GM12801 (cell line): ENCODE measurements around the gene USP6NL.

Source experiments
- CTCF ChIP-seq: IDR thresholded peaks from one replicate; pipeline ENCODE4 v1.5.1; 2011; ENCODE audit warnings: control low read depth; ENCODE audit not compliant: insufficient read length; ENCODE audit errors: extremely low read depth

Gene USP6NL

GRCh38 chr10:11472158-11472753 is 139.2 kb downstream of the USP6NL start:
- no peak for TF ChIP-seq CTCF

- TF ChIP-seq CTCF: no peak
Measured at GRCh38 chr10:11469575-11470391, 141.7 kb downstream of the USP6NL start.

- no peak for TF ChIP-seq CTCF
Measured at GRCh38 chr10:11468126-11468742, 143.2 kb downstream of the USP6NL start.

- no peak for TF ChIP-seq CTCF
Measured at GRCh38 chr10:11465406-11465805, 146.0 kb downstream of the USP6NL start.

GRCh38 chr10:11463111-11463510 is 148.3 kb downstream of the USP6NL start:
- TF ChIP-seq CTCF: no peak

- no peak for TF ChIP-seq CTCF
Measured at GRCh38 chr10:11462071-11462470, 149.4 kb downstream of the USP6NL start.

GRCh38 chr10:11457336-11457735 is 154.1 kb downstream of the USP6NL start:
- no peak for TF ChIP-seq CTCF
